HepG2 (cell line): Measurements from ENCODE around the gene CFAP90. TPM values are rescaled to one million over a fixed set of nuclear protein-coding genes. Genes with fewer than 3 reads are reported as not detected.
A peak's percentile ranks its signal among the peaks of the same experiment; 100 is the strongest.

ENCODE experiments used
- E2F5 ChIP-seq: sonication (generic); formaldehyde crosslinking; conservative IDR thresholded peaks from 2 replicates; pipeline ENCODE4 v1.4.0; 2020; ENCODE audit warnings: missing genetic modification reagents
- HOXA3 ChIP-seq: sonication (generic); formaldehyde crosslinking; IDR thresholded peaks from 2 replicates; pipeline ENCODE4 v1.5.0; 2020; ENCODE audit warnings: missing genetic modification reagents
- KLF6 ChIP-seq: IDR thresholded peaks from 2 replicates; pipeline ENCODE4 v1.8.0; 2016; ENCODE audit warnings: missing biosample characterization, missing genetic modification reagents
- LBX2 ChIP-seq: sonication (generic); formaldehyde crosslinking; IDR thresholded peaks from 2 replicates; pipeline ENCODE4 v1.5.0; 2020; ENCODE audit warnings: missing genetic modification reagents, mild to moderate bottlenecking, borderline replicate concordance
- MLXIP ChIP-seq: sonication (generic); formaldehyde crosslinking; IDR thresholded peaks from 2 replicates; pipeline ENCODE4 v1.9.0; 2021; ENCODE audit warnings: missing genetic modification reagents, borderline replicate concordance
- SKIL ChIP-seq: sonication (generic); formaldehyde crosslinking; IDR thresholded peaks from 2 replicates; pipeline ENCODE4 v1.8.0; 2022; ENCODE audit warnings: missing genetic modification reagents, mild to moderate bottlenecking, moderate library complexity, borderline replicate concordance
- SP1 ChIP-seq, 2 experiments: fragments of 450-650 bp in 1 of 2; sonication (generic) in 1 of 2; formaldehyde crosslinking in 1 of 2; IDR thresholded peaks; 2 replicates each; pipeline versions ENCODE4 v1.4.0 to v1.6.1; 2016 to 2020; ENCODE audit warnings: missing genetic modification reagents in 1 of 2
- ZNF605 ChIP-seq: sonication (generic); formaldehyde crosslinking; IDR thresholded peaks from 2 replicates; pipeline ENCODE4 v1.8.0; 2022; ENCODE audit warnings: mild to moderate bottlenecking, missing genetic modification reagents
- ZNF609 ChIP-seq: sonication (generic); formaldehyde crosslinking; IDR thresholded peaks from 2 replicates; pipeline ENCODE4 v1.4.0; 2020; ENCODE audit warnings: mild to moderate bottlenecking, missing genetic modification reagents, borderline replicate concordance
- ZNF800 ChIP-seq: sonication (generic); formaldehyde crosslinking; IDR thresholded peaks from 2 replicates; pipeline ENCODE4 v1.4.0; 2020; ENCODE audit warnings: missing genetic modification reagents
- polyA plus RNA-seq, 8 experiments: library from polyadenylated mRNA; depleted of rRNA in 3 of 8; stranded (reverse) in 7 of 8; unstranded in 1 of 8; fragments of >200 nt; fragmentation: Illumina TruSeq in 4 of 8; extraction: Trizol in 4 of 8; gene quantifications; 2 replicates each; pipeline versions ENCODE4 v1.2.1 to v1.2.3, GENCODE V29; 2011 to 2016; ENCODE audit warnings: low read depth in 4 of 8, missing spikeins in 1 of 8, mixed read lengths in 1 of 8; ENCODE audit not compliant: insufficient read depth in 1 of 8
- total RNA-seq, 5 experiments: library from RNA; depleted of rRNA; stranded (reverse); fragments of >200 nt; fragmentation: Illumina TruSeq; extraction: Trizol; gene quantifications; 2 replicates each; pipeline ENCODE4 v1.2.3, GENCODE V29; 2016; ENCODE audit warnings: low read depth in 1 of 5

CFAP90 gene
- total and polyA plus RNA-seq, 2 of the 13 experiments (the other 11 are each of a cell fraction or from before 2014, with no cell fraction given), result 0.11 TPM; not detected in 1

- TF ChIP-seq ZNF609, result no peak
- TF ChIP-seq LBX2 (CRISPR knock-in tag), result no peak
- TF ChIP-seq KLF6 (CRISPR knock-in tag), result peak; percentile 80; the same call in 1 of the 2 replicates
- TF ChIP-seq SKIL (CRISPR knock-in tag), result 0 out of 2 replicates have a peak, but pooled peaks have one; percentile 9
- peak; percentile 25; the same call in 1 of the 2 replicates for TF ChIP-seq MLXIP (CRISPR knock-in tag)
- TF ChIP-seq ZNF800 (CRISPR knock-in tag), result no peak
- no peak; the same call in 1 of the 2 replicates for TF ChIP-seq E2F5 (CRISPR knock-in tag)
- no peak for TF ChIP-seq ZNF605
- peak; percentile 88 for TF ChIP-seq HOXA3 (CRISPR knock-in tag)
- TF ChIP-seq SP1 (IDR thresholded peaks at IDR 0.05), result no peak
- no peak; the same call in 1 of the 2 replicates for TF ChIP-seq SP1 (CRISPR knock-in tag; IDR thresholded peaks at IDR 0.05)
Measured at GRCh38 chr5:7868773-7869473, 18.0 kb upstream of the CFAP90 start, which contains the start of the genes FASTKD3 and MTRR (continued).
